NCI-H128 (cell line): Measurements from ENCODE around the gene EPN2.

Experiments used
- DNase-seq: peaks from one replicate; lab custom pipeline; 2025; ENCODE audit not compliant: unreplicated experiment; lab: John Stamatoyannopoulos, UW

Gene EPN2

DNA sequence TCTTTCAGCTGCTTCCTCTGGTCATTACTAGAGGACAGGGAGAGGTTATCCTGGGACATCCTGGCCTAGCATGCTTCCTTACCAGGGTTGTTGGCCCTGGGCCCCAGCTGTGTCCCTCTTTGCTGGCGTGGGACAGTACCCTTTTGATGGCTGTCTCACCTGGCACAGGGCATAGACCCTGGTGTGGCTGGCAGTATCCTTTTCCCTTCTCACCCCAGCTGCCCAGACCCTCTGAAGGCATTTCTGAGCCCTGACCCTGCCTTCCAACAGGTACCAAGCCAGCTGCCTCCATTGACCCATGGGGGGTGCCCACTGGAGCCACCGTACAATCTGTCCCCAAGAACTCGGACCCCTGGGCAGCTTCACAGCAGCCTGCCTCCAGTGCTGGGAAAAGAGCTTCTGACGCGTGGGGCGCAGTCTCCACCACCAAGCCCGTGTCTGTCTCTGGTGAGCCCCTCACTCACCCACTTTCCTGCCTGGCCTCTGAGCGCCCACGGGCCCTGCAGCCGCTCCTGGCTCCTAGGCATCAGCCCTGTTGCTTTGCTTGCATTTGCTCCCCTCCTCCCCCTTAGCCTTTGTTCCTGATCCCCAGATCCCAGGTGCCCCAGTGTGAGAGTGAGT lies 91.4 kb downstream of the EPN2 start:
- DNase-seq: no peak

DNA sequence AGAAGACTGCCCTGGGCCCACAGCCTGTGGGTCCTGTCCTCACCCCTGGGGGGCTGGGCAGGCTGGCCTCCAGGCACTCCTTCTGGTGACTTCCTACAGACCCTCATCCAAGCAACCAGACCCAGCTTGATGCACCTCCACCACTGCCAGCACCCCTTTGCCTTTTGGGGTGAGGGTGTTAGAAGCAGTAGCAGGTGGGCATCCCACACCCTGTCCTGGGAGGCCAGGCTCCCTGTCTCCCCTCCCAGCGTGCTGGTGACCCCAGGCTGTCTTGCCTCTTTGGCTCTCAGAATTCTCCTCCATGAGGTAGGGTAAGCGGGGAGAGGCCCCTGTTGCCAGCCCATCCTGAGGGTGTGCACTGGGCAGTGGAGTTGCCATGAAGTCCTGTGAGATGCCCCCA lies 92.0 kb downstream of the EPN2 start:
- no peak for DNase-seq

- no peak for DNase-seq
Observed at GRCh38 chr17:19329839-19330238, 92.7 kb downstream of the EPN2 start.

- DNase-seq: no peak
Observed at GRCh38 chr17:19330271-19330670, 93.1 kb downstream of the EPN2 start.

GRCh38 chr17:19331134-19331533 lies 94.0 kb downstream of the EPN2 start:
- DNase-seq: no peak

DNA sequence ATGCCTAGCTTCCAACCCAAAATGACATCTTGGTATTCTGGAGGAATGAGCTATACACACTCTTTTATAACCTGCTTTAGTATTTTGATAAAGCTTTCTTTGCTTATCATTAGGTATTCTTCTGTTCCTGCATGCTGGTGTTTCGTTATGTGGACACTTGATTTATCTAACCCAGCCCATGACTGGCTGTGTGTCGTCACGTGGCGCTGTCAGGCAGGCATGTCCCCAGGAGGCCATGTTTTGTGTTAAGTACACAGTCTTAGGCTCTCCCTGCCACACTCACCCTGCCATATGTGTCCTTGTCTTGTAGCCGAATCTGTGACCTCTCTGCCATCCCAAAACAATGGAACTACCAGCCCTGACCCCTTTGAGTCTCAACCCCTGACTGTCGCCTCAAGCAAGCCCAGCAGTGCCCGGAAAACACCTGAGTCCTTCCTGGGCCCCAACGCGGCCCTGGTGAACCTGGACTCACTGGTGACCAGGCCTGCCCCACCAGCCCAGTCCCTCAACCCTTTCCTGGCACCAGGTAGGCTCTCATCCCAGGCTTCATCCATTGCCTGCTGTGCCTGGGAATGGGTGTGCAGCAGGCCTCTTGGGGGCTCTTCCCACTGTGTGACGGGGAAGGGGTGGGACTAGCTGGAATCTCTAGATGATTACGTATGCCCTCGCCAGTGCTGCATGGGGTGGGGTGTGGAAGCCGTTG lies 94.5 kb downstream of the EPN2 start:
- no peak for DNase-seq

- DNase-seq: no peak
Observed at GRCh38 chr17:19332371-19333131, 95.4 kb downstream of the EPN2 start.

GRCh38 chr17:19333132-19333440 lies 95.9 kb downstream of the EPN2 start:
- no peak for DNase-seq

DNA sequence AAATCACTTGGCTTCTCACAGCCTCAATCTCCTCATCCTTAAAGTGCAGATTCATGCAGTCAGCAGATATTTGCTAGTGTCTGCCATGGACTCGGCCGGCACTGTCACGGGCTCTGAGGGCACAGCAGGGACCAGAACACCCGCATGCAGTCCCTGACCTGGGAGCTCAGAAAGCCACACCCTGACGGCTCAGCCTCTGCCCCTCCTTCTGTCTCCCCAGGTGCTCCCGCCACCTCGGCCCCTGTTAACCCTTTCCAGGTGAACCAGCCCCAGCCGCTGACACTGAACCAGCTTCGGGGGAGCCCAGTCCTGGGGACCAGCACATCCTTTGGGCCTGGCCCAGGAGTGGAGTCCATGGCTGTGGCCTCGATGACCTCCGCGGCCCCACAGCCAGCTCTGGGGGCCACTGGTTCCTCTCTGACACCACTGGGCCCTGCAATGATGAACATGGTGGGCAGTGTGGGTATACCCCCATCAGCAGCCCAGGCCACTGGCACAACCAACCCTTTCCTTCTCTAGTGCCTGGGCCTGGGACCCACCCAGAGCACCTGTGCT lies 96.6 kb downstream of the EPN2 start:
- DNase-seq: no peak

- no peak for DNase-seq
Observed at GRCh38 chr17:19334331-19334730, 97.2 kb downstream of the EPN2 start.

DNA sequence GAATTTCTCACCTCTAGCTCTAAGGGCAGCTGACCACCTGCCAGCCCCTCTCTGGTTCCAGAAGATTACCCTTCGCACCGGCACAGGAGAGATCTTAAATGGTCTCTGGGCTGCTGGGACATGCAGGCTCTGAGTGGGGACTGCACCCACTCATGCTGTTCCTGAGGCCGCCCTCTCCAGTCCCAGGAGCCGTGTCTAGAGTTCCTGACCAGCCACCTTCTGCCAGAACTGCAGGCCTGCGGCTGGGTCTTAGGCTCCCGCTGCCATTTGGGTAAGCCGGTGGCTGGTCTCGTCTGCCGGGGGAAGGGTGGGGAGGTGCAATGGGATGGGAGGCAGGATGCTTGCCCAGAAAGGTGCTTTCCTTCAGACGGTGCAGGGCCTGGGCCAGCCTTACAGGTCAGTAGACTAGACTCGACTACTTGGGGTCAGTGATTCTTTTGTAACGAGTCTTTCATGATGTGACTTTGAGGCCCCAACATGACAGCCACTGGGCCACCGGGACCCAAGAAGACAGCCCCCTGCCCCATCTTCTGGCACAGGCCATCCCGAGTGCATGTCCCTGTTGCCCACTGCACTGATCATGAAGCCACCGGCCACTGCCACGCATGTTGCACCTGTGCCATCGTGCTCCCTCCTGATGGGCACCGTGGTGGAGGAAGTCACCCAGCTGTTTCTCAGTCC lies 98.9 kb downstream of the EPN2 start:
- DNase-seq: no peak

DNA sequence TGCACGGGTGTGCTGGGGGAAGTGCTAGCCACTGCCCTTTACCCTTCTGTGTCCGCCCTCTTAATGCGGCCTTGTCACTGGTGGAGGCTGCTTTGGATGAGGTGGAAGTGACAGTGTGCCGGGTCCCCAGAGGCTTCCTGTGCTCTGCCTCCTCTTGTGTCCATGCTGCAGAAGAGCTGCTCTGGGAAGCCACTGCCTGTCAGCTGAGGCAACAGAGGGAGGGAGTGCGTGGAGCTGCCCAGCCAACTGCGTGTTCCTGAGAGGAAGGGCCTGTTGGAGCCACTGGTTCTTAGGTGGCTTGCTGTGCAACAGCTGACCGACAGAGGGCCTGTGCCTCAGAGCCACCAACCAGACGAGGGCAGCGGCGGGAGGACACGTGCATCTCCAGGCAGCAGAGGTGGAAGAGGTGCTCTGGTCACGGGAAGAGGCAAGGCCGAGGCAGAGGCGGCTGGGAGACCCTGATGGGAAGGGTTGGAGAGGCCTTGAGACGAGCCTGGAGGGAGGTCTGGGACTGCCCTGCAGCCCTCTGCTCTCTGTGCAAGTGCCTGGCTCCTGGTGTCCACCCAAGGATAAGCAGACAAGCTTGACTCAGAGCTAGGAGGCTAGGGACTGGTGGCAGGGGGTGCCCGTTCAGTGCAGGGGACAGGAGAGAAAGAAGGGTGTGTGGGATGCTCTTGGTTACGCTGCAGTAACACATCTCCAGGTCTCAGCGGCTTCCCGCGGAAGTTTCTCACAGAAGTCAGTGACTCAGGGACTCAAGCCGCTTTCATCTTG lies 100.0 kb downstream of the EPN2 start:
- DNase-seq: no peak

DNA sequence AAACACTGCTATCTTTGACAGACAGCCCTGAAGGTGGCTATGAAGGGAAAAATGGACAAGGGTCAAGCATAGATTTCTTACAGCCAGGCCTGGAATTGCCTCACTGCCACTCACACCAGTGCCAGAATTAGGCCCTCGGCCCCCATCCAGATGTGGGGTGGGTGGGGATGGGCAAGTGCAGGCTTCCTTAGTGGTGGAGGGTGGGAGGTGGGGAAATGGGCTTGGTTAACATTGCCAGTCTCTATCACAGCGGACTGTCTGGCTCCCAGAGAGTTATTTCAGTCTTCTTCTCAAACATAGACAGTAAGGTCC lies 100.5 kb downstream of the EPN2 start:
- DNase-seq: no peak

GRCh38 chr17:19338031-19338990 lies 101.1 kb downstream of the EPN2 start:
- DNase-seq: no peak

DNA sequence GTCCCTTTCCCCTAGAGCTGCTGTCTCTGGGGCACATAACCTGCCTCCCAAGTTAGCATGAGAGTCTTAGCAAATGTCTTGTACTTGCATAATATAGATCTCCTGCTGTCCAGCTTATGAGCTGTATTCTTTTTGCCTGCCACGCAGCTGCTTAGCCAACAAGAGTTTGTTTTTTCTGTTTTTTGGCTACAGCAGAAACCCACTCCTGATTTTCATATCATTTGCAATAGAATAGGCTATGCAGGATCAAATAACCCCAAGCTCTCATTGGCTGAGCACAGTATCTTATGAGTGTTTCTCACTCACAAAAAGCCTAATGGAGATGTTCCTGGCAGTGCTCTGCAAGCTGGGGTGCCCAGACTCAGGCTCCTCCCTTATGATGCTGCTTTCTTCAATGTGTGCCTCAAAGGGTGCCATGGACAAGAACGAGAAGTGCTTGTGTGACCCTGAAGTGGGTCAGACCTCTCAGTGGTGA lies 102.2 kb downstream of the EPN2 start:
- no peak for DNase-seq

DNA sequence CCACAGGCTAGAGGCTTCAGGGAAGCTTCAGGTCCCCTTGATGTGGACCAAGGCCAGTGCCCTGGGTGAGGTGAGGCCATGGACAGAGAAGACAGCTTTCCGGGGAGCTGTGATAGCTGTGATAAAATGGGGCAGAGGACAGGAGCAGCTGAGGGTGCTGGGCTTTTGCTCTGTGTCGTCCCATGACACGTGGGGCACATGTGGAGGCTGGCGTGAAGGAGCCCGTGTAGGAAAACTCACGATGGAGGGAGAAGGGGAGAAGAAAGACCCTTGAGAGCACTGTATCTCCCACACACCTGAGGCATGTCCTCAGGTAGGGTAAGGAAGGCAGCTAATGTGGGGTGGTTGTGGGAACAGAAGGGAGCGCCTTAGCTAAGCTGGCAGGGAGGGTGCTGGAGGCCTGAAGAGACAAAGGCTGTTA lies 104.1 kb downstream of the EPN2 start:
- DNase-seq: no peak

DNA sequence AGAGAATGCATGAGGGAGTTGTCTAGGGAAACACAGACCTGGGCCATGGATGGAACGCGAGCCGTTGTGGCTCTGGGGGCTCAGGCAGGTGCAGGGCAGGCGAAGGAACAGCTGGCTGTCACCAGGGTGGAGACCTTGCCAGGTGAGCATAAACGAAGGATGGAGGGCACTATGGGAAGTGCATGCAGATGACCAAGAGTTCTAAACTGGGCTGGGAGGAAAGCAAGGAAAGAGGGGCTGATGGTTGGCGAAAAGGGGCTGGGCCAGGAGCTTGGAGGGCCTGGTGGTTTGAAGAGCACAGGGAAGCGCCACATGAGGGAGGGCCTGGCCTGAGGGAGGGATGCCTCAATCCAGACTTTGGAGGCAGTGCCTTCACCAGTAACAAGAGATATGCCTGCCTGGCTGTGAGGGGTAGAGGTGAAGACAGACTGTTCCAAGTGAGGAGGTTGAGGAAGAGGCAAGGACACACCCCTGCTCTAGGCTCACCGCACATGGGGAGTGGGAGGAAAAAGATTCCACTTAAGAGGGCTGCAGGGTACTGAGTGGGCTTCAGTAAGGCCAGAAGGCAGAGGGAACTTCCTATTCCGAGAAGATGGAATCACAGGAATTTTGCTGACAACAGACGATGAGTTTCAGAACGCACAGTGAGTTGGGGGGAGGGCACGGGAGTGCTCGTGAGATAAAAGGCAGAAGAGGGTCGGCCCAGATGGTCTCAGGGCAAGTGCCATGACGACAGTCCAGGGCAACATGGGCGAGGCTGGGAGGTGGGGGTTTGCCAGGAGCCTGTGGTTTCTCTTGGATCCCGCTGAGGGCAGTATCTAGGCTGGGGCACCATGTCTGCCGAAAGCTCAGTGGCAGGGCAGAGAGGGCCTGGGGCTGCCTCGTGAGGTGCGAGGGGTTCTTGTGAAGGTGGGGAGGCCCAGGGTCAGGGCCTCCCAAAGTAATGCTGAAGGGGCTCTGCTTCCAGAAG lies 104.8 kb downstream of the EPN2 start:
- DNase-seq: no peak

DNA sequence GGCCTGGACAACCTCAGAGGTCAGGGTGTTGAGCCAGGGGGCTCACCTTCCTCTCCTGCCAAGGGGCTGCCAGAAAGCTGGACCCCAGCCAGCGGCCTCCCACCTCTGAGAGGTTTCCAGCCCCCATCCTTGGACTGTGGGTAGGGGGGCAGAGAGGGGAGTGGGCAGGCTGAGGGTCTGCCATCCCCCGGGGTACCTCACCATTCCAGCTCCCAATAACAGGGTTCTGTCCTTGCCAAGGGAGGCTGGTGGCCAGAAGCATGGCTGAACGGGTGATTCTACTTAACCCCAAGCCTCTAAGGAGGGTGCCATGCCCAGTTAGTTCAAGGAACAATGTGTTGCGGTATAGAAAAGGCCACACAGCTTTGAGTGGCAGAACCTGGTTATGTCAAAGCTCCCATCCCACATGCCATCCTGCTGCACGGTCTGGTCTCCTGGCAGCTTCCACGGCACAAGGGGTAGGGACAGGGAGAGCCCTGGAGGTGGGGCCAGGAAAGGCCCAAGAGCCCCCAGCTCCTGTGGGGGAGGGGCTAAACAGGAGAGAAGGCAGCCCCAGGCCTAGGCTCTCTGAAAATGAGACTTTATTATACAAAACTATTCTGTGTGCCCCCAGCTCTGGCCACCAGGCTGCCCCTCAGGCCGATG lies 105.6 kb downstream of the EPN2 start:
- no peak for DNase-seq
